GM12878 (cell line): ENCODE data around the gene OLAH. TPM values are rescaled to one million over a fixed set of nuclear protein-coding genes. Genes with fewer than 3 reads are reported as not detected.

Experiments used
- ATAC-seq: fragments of 200-7000 bp; cut with Tn5 transposase; 3 replicates; pipeline ENCODE4 v1.9.1; 2020; ENCODE audit warnings: mild to moderate bottlenecking, moderate library complexity
- BruUV-seq: library from RNA; stranded (reverse); fragments of 400-500 nt; replicated peaks from 2 replicates; lab custom pipeline; 2021; lab: Mats Ljungman, UMichigan
- CTCF ChIA-PET: fragments of 300-600 bp; sonication (Branson Sonifier 250); formaldehyde crosslinking; extraction: SDS; loops from one replicate; lab custom pipeline; 2021; ENCODE audit warnings: inconsistent platforms; lab: Yijun Ruan, JAX
- POLR2A ChIA-PET: fragments of 350-600 bp; formaldehyde crosslinking; extraction: SDS; loops from one replicate; lab custom pipeline; 2021; ENCODE audit warnings: inconsistent platforms; lab: Charles Lee
- RAD21 ChIA-PET: fragments of 300-600 bp; sonication (Branson Sonifier 250); formaldehyde crosslinking; loops from one replicate; lab custom pipeline; 2023; ENCODE audit warnings: antibody characterized with exemption; ENCODE audit not compliant: unreplicated experiment; lab: Charles Lee
- SMC1A ChIA-PET: fragments of 300-600 bp; sonication (Branson Sonifier 250); formaldehyde crosslinking; loops from one replicate; lab custom pipeline; 2023; ENCODE audit not compliant: unreplicated experiment, uncharacterized antibody; lab: Charles Lee
- DNase-seq: peaks from one replicate; pipeline ENCODE4 v3.0.0-alpha.2; 2011; ENCODE audit warnings: low read depth, low spot score
- FAIRE-seq: peaks from 3 replicates; lab custom pipeline; 2011; peaks lifted over from hg19 to GRCh38; lab: Jason Lieb, UNC
- H2AFZ ChIP-seq: 2 replicates; pipeline ENCODE4 v1.6.0; 2011; ENCODE audit warnings: low read depth, low read length, control low read depth; ENCODE audit not compliant: control insufficient read depth
- H3K27ac ChIP-seq: 2 replicates; pipeline ENCODE4 v1.5.1; 2011; ENCODE audit warnings: control low read depth; ENCODE audit not compliant: control insufficient read depth, insufficient read depth
- H3K27me3 ChIP-seq, 2 experiments: replicated peaks in 1 of 2; 2 replicates each; pipeline versions ENCODE4 v1.6.0 to v1.6.1; 2011; ENCODE audit warnings: low read length in 1 of 2; ENCODE audit not compliant: control insufficient read depth in 2 of 2, insufficient read depth in 2 of 2
- H3K36me3 ChIP-seq, 2 experiments: 2 replicates each; pipeline ENCODE4 v1.5.1; 2011; ENCODE audit warnings: low read length in 1 of 2; ENCODE audit not compliant: control insufficient read depth in 2 of 2, insufficient read depth in 2 of 2
- H3K4me1 ChIP-seq: 2 replicates; pipeline ENCODE4 v1.6.1; 2011; ENCODE audit warnings: mild to moderate bottlenecking, low read length, moderate library complexity, mixed read lengths; ENCODE audit not compliant: control insufficient read depth, insufficient read depth
- H3K4me2 ChIP-seq: 2 replicates; pipeline ENCODE4 v1.6.0; 2011; ENCODE audit warnings: control low read depth; ENCODE audit not compliant: control insufficient read depth, insufficient read depth
- H3K4me3 ChIP-seq: fragments of 200-600 bp; sonication (generic); 2 replicates; pipeline ENCODE4 v1.5.1; 2016
- H3K79me2 ChIP-seq: 2 replicates; pipeline ENCODE4 v1.6.0; 2011; ENCODE audit warnings: low read length; ENCODE audit not compliant: control insufficient read depth, insufficient read depth
- H3K9ac ChIP-seq: 2 replicates; pipeline ENCODE4 v1.8.0; 2011; ENCODE audit warnings: low read length, control low read depth, mixed read lengths; ENCODE audit not compliant: control insufficient read depth, insufficient read depth
- H3K9me3 ChIP-seq: replicated peaks from 3 replicates; pipeline ENCODE4 v1.5.1; 2011; ENCODE audit warnings: mild to moderate bottlenecking, low read length; ENCODE audit not compliant: control insufficient read depth, insufficient read depth
- H4K20me1 ChIP-seq: 2 replicates; pipeline ENCODE4 v1.6.0; 2011; ENCODE audit not compliant: control insufficient read depth, insufficient read depth
- ETV6 ChIP-seq, 2 experiments: fragments of 450-650 bp in 1 of 2; IDR thresholded peaks in 1 of 2; conservative IDR thresholded peaks in 1 of 2; 2 replicates each; pipeline ENCODE4 v1.6.1; 2014; ENCODE audit warnings: antibody characterized with exemption in 1 of 2, borderline replicate concordance in 1 of 2, low read depth in 1 of 2, mild to moderate bottlenecking in 1 of 2, moderate library complexity in 1 of 2
- MTA2 ChIP-seq: fragments of 450-650 bp; IDR thresholded peaks from 2 replicates; pipeline ENCODE4 v1.6.1; 2016; ENCODE audit warnings: low read depth, mild to moderate bottlenecking, moderate library complexity
- MXI1 ChIP-seq: fragments of 150-350 bp; IDR thresholded peaks from 2 replicates; pipeline ENCODE4 v1.6.1; 2011; ENCODE audit warnings: low read depth, mild to moderate bottlenecking, inconsistent platforms, low read length, improper control_type of control experiment
- NFYB ChIP-seq: IDR thresholded peaks from 2 replicates; pipeline ENCODE4 v1.6.1; 2011; ENCODE audit warnings: low read depth, mild to moderate bottlenecking, low read length, improper control_type of control experiment, moderate library complexity; ENCODE audit not compliant: insufficient read depth
- RELA ChIP-seq: fragments of 450-650 bp; IDR thresholded peaks from 2 replicates; pipeline ENCODE4 v1.8.0; 2014; ENCODE audit warnings: borderline replicate concordance; ENCODE audit not compliant: partially characterized antibody
- WGBS: methylation state at CpG from one replicate; pipeline ENCODE4 v1.1.6; 2016; ENCODE audit warnings: low lambda C conversion rate; ENCODE audit not compliant: insufficient replicate concordance, insufficient coverage; ENCODE audit errors: missing lambda C conversion rate; 5-methylcytosine and 5-hydroxymethylcytosine counted together
- in situ Hi-C: fragments of 300-500 bp; cut with MboI; formaldehyde crosslinking; loops from 9 replicates; pipeline ENCODE4 v1.14.3; 2018; ENCODE audit warnings: mixed read lengths
- intact Hi-C: fragments of 100-400 bp; cut with micrococcal nuclease; formaldehyde crosslinking; loops from one replicate; pipeline ENCODE4 v1.14.2; 2022; ENCODE audit not compliant: unreplicated experiment
- polyA plus RNA-seq, 11 experiments: library from polyadenylated mRNA; depleted of rRNA in 4 of 11; unstranded in 6 of 11; stranded (reverse) in 5 of 11; fragments of >200 nt; fragmentation: Nextera tagmentation in 4 of 11; fragmentation: Illumina TruSeq in 1 of 11; extraction: Ambion mirVana in 4 of 11; extraction: Trizol in 1 of 11; gene quantifications; 1 replicate in 1 of 11; 2 replicates in 10 of 11; pipeline versions ENCODE4 v1.2.1 to v1.2.3, GENCODE V29; 2011 to 2016; ENCODE audit warnings: inconsistent platforms in 2 of 11, missing spikeins in 2 of 11, low read depth in 1 of 11
- total RNA-seq, 4 experiments: library from RNA; depleted of rRNA in 3 of 4; stranded (reverse); fragments of >200 nt in 3 of 4; fragmentation: Illumina TruSeq in 1 of 4; extraction: Trizol in 1 of 4; gene quantifications; 2 replicates each; pipeline versions ENCODE4 v1.2.1 to v1.2.3, GENCODE V29; 2013 to 2021
- TF ChIP-seq, protein P1 (sequence below): fragments of 450-650 bp; IDR thresholded peaks from 2 replicates; pipeline ENCODE4 v1.6.1; 2017; ENCODE audit warnings: low read depth, mild to moderate bottlenecking, moderate library complexity

The OLAH gene
- total and polyA plus RNA-seq, 10 of the 15 experiments (the other 5 are each of a cell fraction or from before 2014, with no cell fraction given) = 0.10 to 1.4 (median 0.59) TPM; not detected in 1

DNA sequence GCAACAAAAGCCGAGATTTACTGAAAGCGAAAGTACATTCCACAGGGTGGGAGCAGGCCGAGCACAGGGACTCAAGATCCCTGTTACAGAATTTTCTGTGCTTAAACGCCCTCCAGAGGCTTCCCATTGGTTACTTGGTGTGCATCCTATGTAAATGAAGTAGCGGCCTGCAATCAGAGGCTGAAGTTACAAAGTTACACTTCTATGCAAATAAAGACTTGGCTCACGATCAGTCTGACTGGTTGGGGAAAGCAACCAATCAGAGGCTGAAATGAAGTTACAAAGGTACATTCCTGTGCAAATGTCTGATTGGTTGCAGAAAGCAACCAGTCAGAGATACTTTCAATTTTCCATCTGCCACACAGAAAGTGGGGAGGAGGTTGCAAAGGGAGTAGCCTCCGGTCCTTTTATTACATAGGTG is 40.8 kb downstream of the OLAH start:
- H3K79me2 ChIP-seq = no peaks in the 10 kb centered on the region
- in situ Hi-C loops = no loop called here
- CTCF ChIA-PET = no interaction called here
- BruUV-seq = no TSS peak
- no peaks in the 10 kb centered on the region for H4K20me1 ChIP-seq
- POLR2A ChIA-PET = no interaction called here
- intact Hi-C loops = no loop called here
- 27% methylated on average over 7 of the region's 7 CpGs for WGBS
- no peak overlapping the region for H3K9ac ChIP-seq
- TF ChIP-seq, protein P1, sequence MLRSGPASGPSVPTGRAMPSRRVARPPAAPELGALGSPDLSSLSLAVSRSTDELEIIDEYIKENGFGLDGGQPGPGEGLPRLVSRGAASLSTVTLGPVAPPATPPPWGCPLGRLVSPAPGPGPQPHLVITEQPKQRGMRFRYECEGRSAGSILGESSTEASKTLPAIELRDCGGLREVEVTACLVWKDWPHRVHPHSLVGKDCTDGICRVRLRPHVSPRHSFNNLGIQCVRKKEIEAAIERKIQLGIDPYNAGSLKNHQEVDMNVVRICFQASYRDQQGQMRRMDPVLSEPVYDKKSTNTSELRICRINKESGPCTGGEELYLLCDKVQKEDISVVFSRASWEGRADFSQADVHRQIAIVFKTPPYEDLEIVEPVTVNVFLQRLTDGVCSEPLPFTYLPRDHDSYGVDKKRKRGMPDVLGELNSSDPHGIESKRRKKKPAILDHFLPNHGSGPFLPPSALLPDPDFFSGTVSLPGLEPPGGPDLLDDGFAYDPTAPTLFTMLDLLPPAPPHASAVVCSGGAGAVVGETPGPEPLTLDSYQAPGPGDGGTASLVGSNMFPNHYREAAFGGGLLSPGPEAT = no peak
- no peak for TF ChIP-seq ETV6 (conservative IDR thresholded peaks at IDR 0.05 in 1 of 2, IDR thresholded peaks at IDR 0.05 in 1 of 2; ENCODE audit: borderline replicate concordance in 1 of 2, low read depth in 1 of 2)
- peak; percentile 59 for TF ChIP-seq NFYB
- TF ChIP-seq RELA = no peak
- no peak for TF ChIP-seq MXI1
- no peak for TF ChIP-seq MTA2
- RAD21 ChIA-PET = no interaction called here
- ATAC-seq = peak; percentile 11; the same call in 2 of the 3 replicates
- no peak overlapping the region for H3K4me2 ChIP-seq
- no peaks in the 10 kb centered on the region for H3K27me3 ChIP-seq
- SMC1A ChIA-PET = no interaction called here
- no peak overlapping the region for H2AFZ ChIP-seq
- no peak for FAIRE-seq
- H3K36me3 ChIP-seq = no peaks in the 10 kb centered on the region
- no peaks in the 10 kb centered on the region for H3K4me1 ChIP-seq
- no peak for DNase-seq
- H3K27ac ChIP-seq = no peak overlapping the region
- H3K9me3 ChIP-seq = no peaks in the 10 kb centered on the region
- H3K4me3 ChIP-seq = no peak overlapping the region
